CD4-positive, alpha-beta T cell (primary cell): ENCODE data around the gene GRIN1. TPM values are rescaled to one million over a fixed set of nuclear protein-coding genes. Genes with fewer than 3 reads are reported as not detected.

ENCODE experiments used
- ATAC-seq: fragments of 200-7000 bp; cut with Tn5 transposase; one replicate; pipeline ENCODE4 v1.10.0; 2022; ENCODE audit warnings: mild to moderate bottlenecking; ENCODE audit not compliant: poor library complexity
- CTCF ChIA-PET: fragments of 350-600 bp; sonication (Branson Sonifier 250); formaldehyde crosslinking; loops from one replicate; lab custom pipeline; 2021; ENCODE audit warnings: antibody characterized with exemption, inconsistent platforms; lab: Charles Lee
- POLR2A ChIA-PET: fragments of 350-600 bp; sonication (Branson Sonifier 250); formaldehyde crosslinking; loops from one replicate; lab custom pipeline; 2021; ENCODE audit warnings: antibody characterized with exemption, inconsistent platforms; lab: Charles Lee
- DNase-seq, 14 experiments: peaks; one replicate each; pipeline ENCODE4 v3.0.0-alpha.2; 2013 to 2020; ENCODE audit warnings: mixed read lengths in 2 of 14
- H3K27ac ChIP-seq, 2 donors: one replicate each; pipeline versions ENCODE4 v1.5.1 to v1.7.0; 2013; ENCODE audit warnings: low read length in 2 of 2, low read depth in 1 of 2, mild to moderate bottlenecking in 1 of 2
- H3K27me3 ChIP-seq, 2 experiments: 1 replicate in 1 of 2; 2 replicates in 1 of 2; pipeline versions ENCODE4 v1.6.1 to v1.7.0; 2013; ENCODE audit warnings: low read length in 2 of 2, control low read depth in 1 of 2, mild to moderate bottlenecking in 1 of 2, moderate library complexity in 1 of 2; ENCODE audit not compliant: insufficient read depth in 2 of 2, control insufficient read depth in 1 of 2
- H3K36me3 ChIP-seq: one replicate; pipeline ENCODE4 v1.6.1; 2013; ENCODE audit warnings: low read length, control low read depth; ENCODE audit not compliant: insufficient read depth
- H3K4me1 ChIP-seq: one replicate; pipeline ENCODE4 v1.6.1; 2013; ENCODE audit warnings: low read length, control low read depth; ENCODE audit not compliant: insufficient read depth
- H3K4me3 ChIP-seq: one replicate; pipeline ENCODE4 v1.5.1; 2013; ENCODE audit warnings: mild to moderate bottlenecking, low read length, moderate library complexity
- H3K9me3 ChIP-seq, 2 experiments: 1 replicate in 1 of 2; 2 replicates in 1 of 2; pipeline versions ENCODE4 v1.6.1 to v1.7.0; 2013; ENCODE audit warnings: low read length in 2 of 2, mild to moderate bottlenecking in 2 of 2, control low read depth in 1 of 2, moderate library complexity in 1 of 2; ENCODE audit not compliant: control insufficient read depth in 1 of 2, insufficient read depth in 1 of 2
- H3K27ac Mint-ChIP-seq: one replicate; pipeline ENCODE4 v1.8.0; 2020; ENCODE audit warnings: mixed read lengths
- H3K27me3 Mint-ChIP-seq: one replicate; pipeline ENCODE4 v1.8.0; 2021; ENCODE audit warnings: mixed read lengths
- H3K36me3 Mint-ChIP-seq: one replicate; pipeline ENCODE4 v1.8.0; 2021; ENCODE audit warnings: low read depth, mixed read lengths
- H3K4me1 Mint-ChIP-seq: one replicate; pipeline ENCODE4 v1.8.0; 2021; ENCODE audit warnings: low read depth, mixed read lengths
- H3K4me3 Mint-ChIP-seq: one replicate; pipeline ENCODE4 v1.8.0; 2020; ENCODE audit warnings: mild to moderate bottlenecking, mixed read lengths
- H3K9me3 Mint-ChIP-seq: one replicate; pipeline ENCODE4 v1.8.0; 2020; ENCODE audit warnings: mixed read lengths
- intact Hi-C, 2 experiments: fragments of 100-400 bp; cut with DNase I in 1 of 2; cut with micrococcal nuclease in 1 of 2; formaldehyde crosslinking; loops; one replicate each; pipeline versions ENCODE4 v1.15.1 to v1.9.0; 2023 to 2025; cut with DNase I, micrococcal nuclease
- total RNA-seq, 174 experiments: library from RNA in 2 of 174; stranded (reverse) in 2 of 174; gene quantifications; one replicate each; pipeline ENCODE4 v1.2.3 and lab custom pipeline; 2021 to 2026
- TF ChIP-seq, protein P1 (sequence below): fragments of 200-600 bp; IDR thresholded peaks from one replicate; pipeline ENCODE4 v1.8.0; 2022; ENCODE audit warnings: antibody characterized with exemption, mild to moderate bottlenecking

Gene GRIN1
- total RNA-seq, 2 experiments from 2014 or later: not detected

DNA sequence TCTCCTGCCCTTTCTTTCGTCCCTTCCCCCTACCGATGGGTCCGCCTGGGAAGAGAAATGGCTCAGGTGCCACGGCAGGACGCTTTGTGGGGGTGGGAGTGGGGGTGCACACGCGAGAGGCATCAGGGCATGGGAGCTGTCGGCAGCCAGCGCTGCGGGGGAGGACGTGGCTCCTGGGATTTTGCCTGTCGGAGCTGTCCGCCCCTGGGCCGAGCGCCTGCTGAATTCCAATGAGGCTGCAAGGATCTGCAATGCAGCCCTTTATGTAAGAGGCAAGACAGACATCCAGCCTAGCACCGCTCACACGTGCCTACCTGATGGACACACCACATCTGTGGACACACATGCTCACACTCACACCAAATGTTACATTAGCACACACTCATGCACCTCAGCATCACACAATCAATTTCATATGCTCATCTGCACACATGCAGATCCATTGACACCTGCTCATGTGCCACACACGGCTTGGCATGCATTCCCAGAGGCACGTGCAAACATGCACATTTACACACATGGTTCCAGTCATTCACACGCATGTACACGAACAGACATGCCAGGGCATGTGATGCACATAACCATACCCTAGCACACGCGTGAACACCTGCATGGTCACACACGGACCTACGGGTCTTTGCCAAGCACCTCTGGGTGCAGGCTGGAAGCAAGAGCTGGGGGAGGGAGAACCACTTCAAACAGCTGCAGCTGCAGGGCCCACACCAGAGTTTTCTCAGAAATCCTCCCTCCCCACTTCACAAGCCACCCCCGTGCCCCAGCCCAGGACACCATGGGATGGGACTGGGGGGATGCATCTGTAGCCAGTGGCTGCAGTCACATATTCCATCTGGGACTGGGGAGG lies 1.4 kb downstream of the GRIN1 start:
- DNase-seq (no peak), ATAC-seq (no peak)
- no peak overlapping the region for H3K27ac ChIP-seq
- Mint-ChIP-seq H3K27me3 (peaks cover 72% of the 10 kb centered on the region), H3K36me3 (no peaks in the 10 kb centered on the region), H3K9me3 (no peaks in the 10 kb centered on the region), H3K4me3 (no peak overlapping the region), H3K4me1 (peaks cover 5% of the 10 kb centered on the region), H3K27ac (no peak overlapping the region)
- intact Hi-C loops: no loop called here
- peaks cover 72 to 78% of the 10 kb centered on the region in 2 experiments for H3K27me3 ChIP-seq
- no peaks in the 10 kb centered on the region for H3K36me3 ChIP-seq
- H3K9me3 ChIP-seq: peaks cover 0 to 47% of the 10 kb centered on the region in 2 experiments
- H3K4me1 ChIP-seq: peaks cover 8% of the 10 kb centered on the region
- H3K4me3 ChIP-seq: no peak overlapping the region
- ChIA-PET POLR2A (interaction anchor here (2.4 kb wide), 1 partner anchor 11 kb away, joined by 7 read pairs; no protein-coding TSS in a partner anchor), CTCF (no interaction called here)
- TF ChIP-seq, protein P1, sequence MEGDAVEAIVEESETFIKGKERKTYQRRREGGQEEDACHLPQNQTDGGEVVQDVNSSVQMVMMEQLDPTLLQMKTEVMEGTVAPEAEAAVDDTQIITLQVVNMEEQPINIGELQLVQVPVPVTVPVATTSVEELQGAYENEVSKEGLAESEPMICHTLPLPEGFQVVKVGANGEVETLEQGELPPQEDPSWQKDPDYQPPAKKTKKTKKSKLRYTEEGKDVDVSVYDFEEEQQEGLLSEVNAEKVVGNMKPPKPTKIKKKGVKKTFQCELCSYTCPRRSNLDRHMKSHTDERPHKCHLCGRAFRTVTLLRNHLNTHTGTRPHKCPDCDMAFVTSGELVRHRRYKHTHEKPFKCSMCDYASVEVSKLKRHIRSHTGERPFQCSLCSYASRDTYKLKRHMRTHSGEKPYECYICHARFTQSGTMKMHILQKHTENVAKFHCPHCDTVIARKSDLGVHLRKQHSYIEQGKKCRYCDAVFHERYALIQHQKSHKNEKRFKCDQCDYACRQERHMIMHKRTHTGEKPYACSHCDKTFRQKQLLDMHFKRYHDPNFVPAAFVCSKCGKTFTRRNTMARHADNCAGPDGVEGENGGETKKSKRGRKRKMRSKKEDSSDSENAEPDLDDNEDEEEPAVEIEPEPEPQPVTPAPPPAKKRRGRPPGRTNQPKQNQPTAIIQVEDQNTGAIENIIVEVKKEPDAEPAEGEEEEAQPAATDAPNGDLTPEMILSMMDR: no peak

DNA sequence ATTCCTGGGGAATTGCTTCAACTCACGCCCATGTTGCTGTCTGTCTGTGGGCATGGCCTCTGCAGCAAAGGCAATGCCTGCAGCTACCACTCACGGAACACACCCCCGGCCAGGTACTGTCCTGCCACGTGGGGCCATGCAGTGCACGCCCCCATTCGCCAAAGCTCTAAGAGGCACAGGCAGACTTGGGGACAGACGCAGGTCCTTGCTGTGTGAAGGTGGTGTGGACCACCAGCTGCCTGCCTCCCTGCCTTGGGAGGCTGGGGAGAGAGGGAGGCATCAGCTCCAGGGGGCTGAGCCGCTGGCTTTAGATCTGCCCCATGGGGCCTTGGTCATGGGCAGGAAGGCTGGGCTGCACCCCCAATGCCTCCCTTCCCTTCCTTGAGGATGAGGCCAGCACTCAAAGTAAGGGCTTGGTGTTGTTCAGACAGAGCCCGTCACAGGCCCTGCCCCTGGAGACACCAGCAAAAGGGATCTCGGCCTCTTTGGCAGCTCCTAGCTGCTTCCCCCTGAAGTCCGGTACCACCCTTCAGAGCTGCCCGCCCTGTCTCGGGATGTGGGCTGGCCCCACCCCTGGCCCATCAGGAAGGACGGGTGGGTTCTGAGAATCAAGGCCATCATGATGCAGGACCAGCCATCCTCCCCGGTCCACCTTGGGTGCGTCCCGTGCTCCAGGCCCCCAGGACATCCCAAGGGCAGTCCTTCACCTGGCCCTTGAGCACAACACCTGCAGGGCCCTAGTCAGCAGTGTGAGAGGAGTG lies 2.3 kb downstream of the GRIN1 start:
- Histone ChIP-seq H3K27me3 (peaks cover 64 to 72% of the 10 kb centered on the region in 2 experiments), H3K4me1 (peaks cover 8% of the 10 kb centered on the region), H3K9me3 (peaks cover 0 to 46% of the 10 kb centered on the region in 2 experiments), H3K27ac (no peak overlapping the region), H3K36me3 (no peaks in the 10 kb centered on the region), H3K4me3 (no peak overlapping the region)
- no peak overlapping the region for H3K4me3 Mint-ChIP-seq
- intact Hi-C loops: no loop called here
- H3K27ac Mint-ChIP-seq: no peak overlapping the region
- DNase-seq (no peak), ATAC-seq (no peak)
- peaks cover 5% of the 10 kb centered on the region for H3K4me1 Mint-ChIP-seq
- H3K9me3 Mint-ChIP-seq: no peaks in the 10 kb centered on the region
- ChIA-PET POLR2A (no interaction called here), CTCF (no interaction called here)
- no peaks in the 10 kb centered on the region for H3K36me3 Mint-ChIP-seq
- H3K27me3 Mint-ChIP-seq: peaks cover 63% of the 10 kb centered on the region
- TF ChIP-seq, protein P1: no peak

DNA sequence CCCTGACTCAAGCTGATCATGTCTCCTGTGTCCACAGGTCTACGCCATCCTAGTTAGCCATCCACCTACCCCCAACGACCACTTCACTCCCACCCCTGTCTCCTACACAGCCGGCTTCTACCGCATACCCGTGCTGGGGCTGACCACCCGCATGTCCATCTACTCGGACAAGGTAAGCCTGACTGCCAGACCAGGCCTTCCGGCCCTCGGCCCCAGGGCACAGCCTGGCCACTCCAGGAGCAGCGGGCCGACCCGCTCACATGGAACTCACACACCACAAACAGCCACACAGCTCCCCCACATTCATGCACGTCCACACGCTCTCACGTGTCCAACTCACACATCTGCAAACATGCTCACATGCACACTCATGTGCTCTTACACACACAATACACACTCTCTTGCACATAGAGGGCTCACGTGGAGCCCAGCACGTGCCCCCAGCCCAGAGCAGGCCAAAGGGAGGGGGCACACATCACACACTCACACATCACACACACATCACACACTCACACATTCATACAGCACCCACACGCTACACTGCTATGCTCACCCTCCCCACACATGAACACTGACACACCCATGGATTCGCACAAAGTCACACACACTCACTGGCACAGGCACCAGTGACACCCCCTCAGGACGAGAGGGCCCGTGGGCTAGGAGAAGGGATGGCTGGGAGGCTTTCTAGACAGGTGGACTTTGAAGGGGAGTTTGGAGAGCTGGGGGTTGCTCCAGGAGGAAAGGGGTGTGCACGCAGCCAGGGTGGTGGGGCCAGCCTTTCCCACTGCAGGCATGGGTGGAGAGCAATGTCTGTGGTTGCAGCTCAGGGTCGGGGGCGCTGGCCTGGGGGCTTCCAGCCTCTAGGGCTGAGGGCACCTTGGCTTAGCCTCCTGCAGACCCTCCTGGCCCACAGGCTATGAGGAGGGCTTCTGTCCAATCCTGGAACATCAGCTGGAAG lies 3.3 kb downstream of the GRIN1 start:
- TF ChIP-seq, protein P1: no peak
- DNase-seq: no peak
- intact Hi-C loops: no loop called here
- Mint-ChIP-seq H3K27me3 (peaks cover 60% of the 10 kb centered on the region), H3K9me3 (no peaks in the 10 kb centered on the region), H3K4me1 (peaks cover 5% of the 10 kb centered on the region), H3K27ac (no peak overlapping the region), H3K36me3 (no peaks in the 10 kb centered on the region), H3K4me3 (no peak overlapping the region)
- Histone ChIP-seq H3K27me3 (peaks cover 57 to 65% of the 10 kb centered on the region in 2 experiments), H3K27ac (no peak overlapping the region), H3K4me3 (no peak overlapping the region), H3K36me3 (no peaks in the 10 kb centered on the region), H3K4me1 (peaks cover 8% of the 10 kb centered on the region), H3K9me3 (peaks cover 0 to 35% of the 10 kb centered on the region in 2 experiments)
- POLR2A ChIA-PET: no interaction called here
- CTCF ChIA-PET: no interaction called here
- no peak for ATAC-seq
